ENCODE data around the gene GPX3. TPM values are rescaled to one million over a fixed set of nuclear protein-coding genes. Genes with fewer than 3 reads are reported as not detected.

Gene GPX3
- total and polyA plus RNA-seq, 10 of the 15 experiments (the other 5 are each of a cell fraction or from before 2014, with no cell fraction given) = 0.04 to 1.0 (median 0.15) TPM; not detected in 3

GRCh38 chr5:151023047-151023615 lies 2.7 kb downstream of the GPX3 start:
- Histone ChIP-seq H3K27ac (ENCODE audit: control insufficient read depth, insufficient read depth) (no peak overlapping the region), H3K27me3 (replicated peaks in 1 of 2; ENCODE audit: control insufficient read depth in 2 of 2, insufficient read depth in 2 of 2, low read length in 1 of 2) (no peaks in the 10 kb centered on the region), H3K36me3 (ENCODE audit: control insufficient read depth in 2 of 2, insufficient read depth in 2 of 2, low read length in 1 of 2) (peaks cover 8 to 9% of the 10 kb centered on the region in 2 experiments; a peak in 3 of 4 replicates), H3K9ac (ENCODE audit: control insufficient read depth, insufficient read depth, low read length) (no peak overlapping the region), H3K9me3 (replicated peaks; ENCODE audit: control insufficient read depth, insufficient read depth, low read length) (no peaks in the 10 kb centered on the region), H3K4me1 (ENCODE audit: control insufficient read depth, insufficient read depth, low read length) (no peaks in the 10 kb centered on the region), H2AFZ (ENCODE audit: control insufficient read depth, low read depth, low read length) (no peak overlapping the region), H3K4me2 (ENCODE audit: control insufficient read depth, insufficient read depth) (no peak overlapping the region), H3K79me2 (ENCODE audit: control insufficient read depth, insufficient read depth, low read length) (no peaks in the 10 kb centered on the region), H3K4me3 (no peak overlapping the region), H4K20me1 (ENCODE audit: control insufficient read depth, insufficient read depth) (no peaks in the 10 kb centered on the region)
- POLR2A ChIA-PET = no interaction called here
- in situ Hi-C loops (cut with MboI) = no loop called here
- no TSS peak for BruUV-seq (replicated peaks)
- CTCF ChIA-PET = interaction anchor here (0.6 to 0.7 kb wide), 2 partner anchors 142 to 997 kb away, joined by 3 read pairs; no protein-coding TSS in a partner anchor
- WGBS (ENCODE audit: insufficient coverage, insufficient replicate concordance, low lambda C conversion rate, missing lambda C conversion rate) = 94% methylated on average over 3 of the region's 5 CpGs
- no peak for ATAC-seq
- DNase-seq (ENCODE audit: low read depth, low spot score) = no peak
- FAIRE-seq = no peak
- RAD21 ChIA-PET (ENCODE audit: unreplicated experiment) = no interaction called here
- peak; percentile 18; the same call in 1 of the 2 replicates for TF ChIP-seq POLR2AphosphoS5 (IDR thresholded peaks at IDR 0.05; ENCODE audit: low read length)
- TF ChIP-seq NFYB (IDR thresholded peaks at IDR 0.05; ENCODE audit: insufficient read depth, low read depth, low read length) = no peak
- intact Hi-C loops (cut with micrococcal nuclease; ENCODE audit: unreplicated experiment) = no loop called here
- SMC1A ChIA-PET (ENCODE audit: uncharacterized antibody, unreplicated experiment) = no interaction called here

GRCh38 chr5:151023651-151024050 lies 3.3 kb downstream of the GPX3 start:
- ChIA-PET RAD21 (ENCODE audit: unreplicated experiment) (no interaction called here), POLR2A (no interaction called here), CTCF (interaction anchor here (0.6 to 0.7 kb wide), 2 partner anchors 141 to 998 kb away, joined by 3 read pairs; no protein-coding TSS in a partner anchor), SMC1A (ENCODE audit: uncharacterized antibody, unreplicated experiment) (no interaction called here)
- no peak overlapping the region for H2AFZ ChIP-seq (ENCODE audit: control insufficient read depth, low read depth, low read length)
- H3K4me3 ChIP-seq = no peak overlapping the region
- DNase-seq (ENCODE audit: low read depth, low spot score) (no peak), ATAC-seq (no peak), FAIRE-seq (no peak)
- no peaks in the 10 kb centered on the region for H3K79me2 ChIP-seq (ENCODE audit: control insufficient read depth, insufficient read depth, low read length)
- no TSS peak for BruUV-seq (replicated peaks)
- no peak overlapping the region for H3K27ac ChIP-seq (ENCODE audit: control insufficient read depth, insufficient read depth)
- no peaks in the 10 kb centered on the region for H3K4me1 ChIP-seq (ENCODE audit: control insufficient read depth, insufficient read depth, low read length)
- H3K27me3 ChIP-seq (replicated peaks in 1 of 2; ENCODE audit: control insufficient read depth in 2 of 2, insufficient read depth in 2 of 2, low read length in 1 of 2) = no peaks in the 10 kb centered on the region
- WGBS (ENCODE audit: insufficient coverage, insufficient replicate concordance, low lambda C conversion rate, missing lambda C conversion rate) = 92% methylated on average over 8 of the region's 8 CpGs
- no peaks in the 10 kb centered on the region for H3K9me3 ChIP-seq (replicated peaks; ENCODE audit: control insufficient read depth, insufficient read depth, low read length)
- intact Hi-C loops (cut with micrococcal nuclease; ENCODE audit: unreplicated experiment) (no loop called here), in situ Hi-C loops (cut with MboI) (no loop called here)
- peaks cover 11 to 12% of the 10 kb centered on the region in 2 experiments; a peak in 3 of 4 replicates for H3K36me3 ChIP-seq (ENCODE audit: control insufficient read depth in 2 of 2, insufficient read depth in 2 of 2, low read length in 1 of 2)
- no peak overlapping the region for H3K9ac ChIP-seq (ENCODE audit: control insufficient read depth, insufficient read depth, low read length)
- H3K4me2 ChIP-seq (ENCODE audit: control insufficient read depth, insufficient read depth) = no peak overlapping the region
- no peaks in the 10 kb centered on the region for H4K20me1 ChIP-seq (ENCODE audit: control insufficient read depth, insufficient read depth)
- TF ChIP-seq SIX5 (IDR thresholded peaks at IDR 0.05; ENCODE audit: low read depth, low read length, severe bottlenecking) (no peak), BCL11A (IDR thresholded peaks at IDR 0.05; ENCODE audit: low read depth, low read length) (no peak), HSF1 (IDR thresholded peaks at IDR 0.05; ENCODE audit: low read depth, low read length) (no peak), CEBPZ (IDR thresholded peaks at IDR 0.05; ENCODE audit: low read depth, low read length) (no peak), POLR2A (IDR thresholded peaks at IDR 0.05; ENCODE audit: low read depth, low read length) (0 out of 2 replicates have a peak, but pooled peaks have one; percentile 5), EGR1 (IDR thresholded peaks at IDR 0.05; ENCODE audit: borderline replicate concordance in 1 of 2, low read depth in 2 of 2, low read length in 2 of 2) (no peak), PBX3 (IDR thresholded peaks at IDR 0.05; ENCODE audit: insufficient replicate concordance, low read depth, low read length) (no peak), KAT2A (conservative IDR thresholded peaks at IDR 0.05; ENCODE audit: control insufficient read depth, low read depth, low read length) (no peak), NR2C2 (IDR thresholded peaks at IDR 0.05; ENCODE audit: borderline replicate concordance, control insufficient read depth, insufficient read length, low read depth) (no peak)
